GM18951 (cell line): Measurements from ENCODE around the gene DAPK2.

Experiments
- POLR2A ChIP-seq: IDR thresholded peaks from 4 replicates; pipeline ENCODE4 v1.6.1; 2011; ENCODE audit warnings: mild to moderate bottlenecking; ENCODE audit not compliant: insufficient read length, insufficient read depth; ENCODE audit errors: extremely low read depth
- in situ Hi-C: fragments of 300-500 bp; cut with MboI; formaldehyde crosslinking; loops from one replicate; pipeline ENCODE4 v1.12.0; 2022; ENCODE audit warnings: low sequenced_read_pairs, mixed read lengths, inconsistent platforms; ENCODE audit not compliant: unreplicated experiment

The DAPK2 gene

DNA sequence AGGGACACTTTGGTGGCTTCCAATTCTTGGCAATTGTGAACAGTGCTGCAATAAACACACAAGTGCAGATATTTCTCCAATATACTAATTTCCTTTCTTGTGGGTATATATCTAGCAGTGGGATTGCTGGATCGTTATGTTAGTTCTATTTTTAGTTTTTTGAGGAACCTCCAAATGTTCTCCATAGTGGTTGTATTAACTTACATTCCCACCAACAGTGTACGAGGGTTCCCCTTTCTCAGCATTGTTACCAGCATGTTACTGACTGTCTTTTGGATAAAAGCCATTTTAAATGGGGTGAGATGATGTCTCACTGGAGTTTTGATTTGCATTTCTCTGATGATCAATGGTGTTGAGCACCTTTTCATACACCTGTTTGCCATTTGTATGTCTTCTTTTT is 92.8 kb downstream of the DAPK2 start:
- no peak for TF ChIP-seq POLR2A
- in situ Hi-C loops = no loop called here

DNA sequence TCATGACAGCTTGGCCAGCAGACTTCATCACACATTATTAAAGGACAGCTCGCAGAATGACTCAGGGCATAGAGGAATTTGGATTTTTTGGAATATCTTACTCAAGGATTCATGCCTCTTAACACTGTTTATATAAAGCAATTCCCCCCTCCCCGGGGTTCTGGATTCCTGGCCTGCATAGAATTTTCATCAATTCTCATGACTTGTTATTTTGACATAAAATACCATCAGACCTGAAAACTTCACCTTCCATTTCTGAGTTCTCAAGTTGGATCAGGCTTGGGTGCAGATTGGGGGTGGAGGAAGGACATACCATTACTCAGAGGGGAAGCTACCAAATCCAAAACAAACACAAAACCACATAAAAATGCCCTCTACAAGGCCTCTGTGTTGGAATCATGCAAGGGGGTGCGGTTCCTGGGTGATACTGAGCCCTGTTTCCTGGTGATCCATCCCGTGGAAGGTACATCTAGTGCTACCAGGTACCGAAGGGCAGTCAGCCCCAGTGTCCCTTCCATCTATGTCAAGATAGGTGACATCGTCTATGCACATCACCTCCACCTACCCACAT is 95.3 kb downstream of the DAPK2 start:
- in situ Hi-C loops = no loop called here
- TF ChIP-seq POLR2A = no peak

DNA sequence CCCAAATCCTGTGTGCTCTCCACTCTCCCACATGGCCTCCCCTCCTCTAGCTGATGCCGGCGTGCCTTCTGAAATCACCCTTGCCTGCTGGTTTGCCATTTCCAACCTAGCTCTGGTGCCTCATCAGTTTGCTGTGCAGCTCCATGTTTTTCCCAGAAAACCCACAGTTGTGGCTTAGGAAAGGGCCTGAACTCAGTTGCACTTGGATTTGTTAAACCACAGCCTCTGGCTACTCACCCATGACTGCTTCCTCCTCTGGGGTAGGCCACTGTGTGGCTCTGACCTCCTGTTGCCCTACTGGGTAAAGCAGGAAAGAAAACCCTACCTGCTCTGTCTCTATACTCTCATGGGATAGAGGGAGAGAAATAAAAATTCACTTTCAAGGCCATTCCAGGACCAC is 97.3 kb downstream of the DAPK2 start:
- TF ChIP-seq POLR2A = no peak
- in situ Hi-C loops = no loop called here

DNA sequence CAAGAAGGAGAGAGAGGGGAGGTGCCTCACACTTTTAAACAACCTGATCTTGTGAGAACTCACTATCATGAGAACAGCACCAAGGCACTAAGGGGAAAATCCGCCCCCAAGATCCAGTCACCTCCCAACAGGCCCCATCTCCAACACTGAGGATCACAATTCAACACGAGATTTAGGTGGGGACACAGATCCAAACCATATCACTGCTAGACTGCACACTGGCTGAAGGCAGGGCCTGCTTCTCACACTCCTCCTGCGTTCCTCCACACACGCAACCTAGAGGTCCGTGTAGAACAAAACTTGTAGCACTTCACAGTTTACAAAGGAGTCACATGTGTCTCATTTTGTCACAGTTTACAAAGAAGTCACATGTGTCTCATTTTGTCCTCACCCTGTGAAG is 97.8 kb downstream of the DAPK2 start:
- in situ Hi-C loops = no loop called here
- TF ChIP-seq POLR2A = no peak

DNA sequence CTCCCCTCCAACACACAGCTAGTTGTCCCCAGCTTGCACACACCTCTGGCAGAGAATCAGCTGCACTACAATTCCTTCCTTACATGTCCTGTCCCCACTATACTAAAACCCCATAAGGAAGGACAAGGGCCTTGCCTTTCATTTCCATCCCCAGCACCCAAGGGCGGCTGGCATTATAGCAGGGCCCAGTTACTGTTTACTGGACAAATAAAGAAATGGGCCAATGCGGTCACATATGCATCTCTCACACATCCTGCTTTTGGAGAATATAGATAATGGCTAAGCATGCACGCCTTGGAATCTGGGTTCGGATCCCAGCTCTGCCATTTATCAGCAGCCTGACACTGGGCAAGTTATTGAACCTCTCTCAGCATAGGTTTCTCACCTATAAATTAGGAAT is 99.1 kb downstream of the DAPK2 start:
- in situ Hi-C loops = no loop called here
- no peak for TF ChIP-seq POLR2A

DNA sequence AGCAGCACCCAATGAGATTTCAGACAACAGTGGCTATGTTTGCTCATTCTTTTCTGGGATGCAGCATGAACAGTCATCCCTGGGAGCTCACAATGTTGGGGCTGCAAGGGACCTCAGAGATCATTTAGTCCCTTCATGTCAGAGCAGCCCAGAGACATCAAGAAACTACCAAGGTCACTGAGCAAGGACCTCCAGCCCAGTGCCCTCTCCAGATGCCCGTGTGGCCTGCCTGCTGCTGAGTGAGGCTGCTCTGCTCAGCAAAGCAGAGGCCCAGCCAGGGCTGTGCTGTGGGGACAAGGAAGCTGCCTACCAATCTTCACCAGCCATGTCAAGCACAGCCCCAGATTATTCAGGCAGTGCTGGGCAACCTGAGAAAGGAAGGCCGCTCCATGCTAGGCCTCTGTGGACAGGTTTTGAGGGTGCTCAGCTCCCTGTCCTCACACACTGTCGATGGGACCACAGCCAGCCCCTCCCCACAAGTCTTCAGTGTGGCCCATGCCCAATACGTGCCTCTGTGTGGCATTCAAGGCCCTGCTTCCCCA is 99.7 kb downstream of the DAPK2 start:
- in situ Hi-C loops = no loop called here
- no peak for TF ChIP-seq POLR2A

DNA sequence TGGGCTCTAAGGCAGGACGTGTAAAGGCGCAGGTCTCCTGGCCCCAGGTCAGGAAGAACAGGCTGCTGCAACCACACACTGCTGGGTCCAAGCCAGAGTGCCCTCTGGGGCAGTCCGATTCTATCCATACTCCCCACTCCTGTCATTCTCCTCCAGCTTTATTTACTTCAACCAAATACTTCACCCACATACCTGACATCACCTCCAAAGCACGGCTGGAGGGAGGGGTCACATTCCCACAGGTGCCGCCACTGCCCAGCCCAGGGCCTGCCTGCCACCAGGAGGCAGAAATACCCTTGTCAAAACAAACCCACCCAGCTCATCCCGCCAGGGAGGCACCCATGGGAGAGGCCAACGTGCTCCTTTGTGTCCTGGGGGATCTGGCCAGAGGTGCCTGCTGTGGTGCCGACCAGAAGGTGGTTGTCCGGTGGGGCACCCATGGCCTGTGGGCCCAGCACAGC is 100.4 kb downstream of the DAPK2 start:
- in situ Hi-C loops = no loop called here
- TF ChIP-seq POLR2A = no peak

DNA sequence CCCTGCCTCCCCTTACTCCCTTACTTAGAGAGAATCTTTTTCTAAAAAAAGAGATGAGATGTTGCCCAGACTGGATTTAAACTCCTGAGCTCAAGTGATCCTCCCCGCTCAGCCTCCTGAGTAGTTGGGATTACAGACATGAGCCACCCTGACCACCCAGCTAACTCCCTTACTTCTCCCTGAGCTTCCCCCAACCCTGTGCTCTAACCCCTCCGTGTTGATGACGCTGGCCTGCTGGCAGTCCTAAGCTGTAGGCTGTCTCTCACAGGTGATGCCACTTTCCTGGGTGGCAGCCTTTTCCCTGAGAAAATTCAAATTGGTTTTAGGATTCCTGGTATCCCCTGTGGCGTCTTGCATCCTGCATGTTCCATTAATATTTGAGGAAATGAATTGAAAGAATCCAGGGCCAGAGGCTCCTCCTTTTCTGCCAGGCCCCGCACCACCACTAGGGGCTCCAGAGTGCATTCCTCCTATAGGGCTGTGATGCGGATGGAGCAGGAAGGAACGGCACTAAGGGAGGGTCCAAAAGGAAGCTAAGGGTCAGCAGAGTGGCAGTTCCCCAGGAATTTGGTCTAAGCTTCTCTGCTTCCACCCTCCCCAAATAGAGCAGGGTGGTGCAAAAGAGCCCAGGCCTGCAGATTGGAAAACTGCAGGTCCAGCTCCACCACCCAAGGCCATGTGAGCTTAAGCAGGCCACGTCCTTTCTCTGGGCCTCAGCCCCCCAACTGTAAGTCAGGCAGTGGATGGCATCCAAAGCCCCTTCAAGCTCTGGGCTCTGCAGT is 101.1 kb downstream of the DAPK2 start:
- no peak for TF ChIP-seq POLR2A
- in situ Hi-C loops = no loop called here

DNA sequence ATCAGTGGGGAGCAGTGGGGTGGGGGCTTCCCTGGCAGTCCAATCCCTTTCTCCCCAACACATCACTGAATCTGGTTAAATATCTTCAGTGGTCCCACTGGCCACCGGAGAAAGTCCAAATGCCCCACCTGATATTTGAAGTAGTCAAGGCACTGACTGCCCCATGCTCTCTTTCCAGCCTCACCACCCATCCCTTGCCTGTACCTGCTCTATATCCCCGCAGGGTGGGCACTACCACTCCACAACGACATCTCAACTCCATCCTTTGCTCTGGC is 101.7 kb downstream of the DAPK2 start:
- TF ChIP-seq POLR2A = no peak
- in situ Hi-C loops = no loop called here

DNA sequence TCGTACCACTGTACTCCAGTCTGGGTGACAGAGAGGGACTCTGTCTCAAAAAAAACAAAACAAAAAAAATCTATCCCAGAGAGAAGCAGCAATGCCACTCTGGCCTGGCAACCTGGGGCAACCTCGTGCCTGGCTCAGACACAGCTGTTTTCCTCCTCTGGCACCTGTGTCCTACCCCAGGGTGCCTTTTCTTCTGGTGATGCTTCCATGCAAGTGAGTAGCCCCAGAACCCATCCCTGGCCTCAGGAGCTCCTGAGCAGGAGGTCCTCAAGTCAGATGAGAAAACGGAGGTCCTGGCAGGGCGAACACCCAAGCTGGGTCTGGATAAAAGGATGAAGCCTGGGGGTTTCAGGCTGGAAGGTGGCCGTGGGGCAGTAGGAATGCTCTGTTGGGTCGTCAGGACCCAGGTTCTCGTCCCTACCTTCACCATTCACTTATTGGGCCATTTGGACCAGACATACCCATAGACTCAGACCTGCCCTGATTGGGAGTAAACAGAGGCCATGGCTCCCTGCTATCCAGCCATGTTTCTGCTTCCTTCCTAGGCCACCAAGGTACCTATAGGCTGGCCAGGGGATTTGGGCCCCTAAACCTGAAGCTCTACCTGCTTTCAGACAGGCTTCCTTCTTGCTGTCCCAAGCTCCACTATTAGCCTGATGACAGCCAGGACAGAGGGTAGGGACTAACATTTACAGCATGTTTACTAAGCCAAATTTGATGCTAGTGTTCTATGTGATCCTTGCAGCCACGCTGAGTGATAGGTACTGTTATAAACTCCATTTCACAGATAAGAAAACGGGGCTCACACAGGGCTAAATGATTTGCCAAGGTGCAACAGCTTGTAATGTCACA is 102.2 kb downstream of the DAPK2 start:
- in situ Hi-C loops = no loop called here
- no peak for TF ChIP-seq POLR2A

DNA sequence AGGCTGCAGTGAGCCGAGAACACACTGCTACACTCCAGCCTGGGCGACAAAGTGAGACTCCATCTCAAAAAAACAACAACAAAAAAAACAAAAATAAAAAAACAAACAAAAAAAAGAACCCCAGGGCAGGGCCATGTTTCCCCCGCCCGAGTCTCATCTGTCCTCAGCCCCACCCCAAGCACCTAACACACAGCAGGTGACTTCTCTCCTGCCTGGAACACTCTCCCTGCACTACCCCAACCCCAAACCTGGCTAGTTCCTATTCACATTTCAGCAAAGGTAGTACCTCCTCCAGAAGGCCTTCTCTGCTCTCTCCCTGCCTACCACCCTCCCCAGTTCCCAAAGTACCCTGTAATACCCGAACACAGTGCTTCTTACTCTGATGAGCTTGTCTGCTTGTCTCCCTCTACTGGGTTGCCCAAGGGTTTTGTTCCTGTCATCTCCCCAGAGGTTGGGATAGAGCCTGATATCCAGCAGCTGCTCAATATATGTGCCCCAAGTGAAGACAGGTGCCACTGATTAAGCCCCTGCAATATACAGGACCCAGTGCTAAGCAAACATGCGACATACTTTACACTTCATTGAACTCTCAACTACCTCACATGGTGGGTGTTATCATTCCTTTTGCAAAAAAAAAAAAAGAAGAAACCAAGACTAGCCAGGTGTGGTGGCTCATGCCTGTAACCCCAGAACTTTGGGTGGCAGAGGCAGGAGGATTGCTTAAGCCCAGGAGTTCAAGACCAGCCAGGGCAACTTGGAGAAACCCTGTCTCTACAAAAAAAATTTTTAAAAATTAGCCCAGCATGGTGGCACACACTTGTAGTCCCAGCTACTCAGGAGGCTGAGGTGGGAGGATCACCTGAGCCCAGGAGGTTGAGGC is 103.6 kb downstream of the DAPK2 start:
- TF ChIP-seq POLR2A = no peak
- in situ Hi-C loops = no loop called here

DNA sequence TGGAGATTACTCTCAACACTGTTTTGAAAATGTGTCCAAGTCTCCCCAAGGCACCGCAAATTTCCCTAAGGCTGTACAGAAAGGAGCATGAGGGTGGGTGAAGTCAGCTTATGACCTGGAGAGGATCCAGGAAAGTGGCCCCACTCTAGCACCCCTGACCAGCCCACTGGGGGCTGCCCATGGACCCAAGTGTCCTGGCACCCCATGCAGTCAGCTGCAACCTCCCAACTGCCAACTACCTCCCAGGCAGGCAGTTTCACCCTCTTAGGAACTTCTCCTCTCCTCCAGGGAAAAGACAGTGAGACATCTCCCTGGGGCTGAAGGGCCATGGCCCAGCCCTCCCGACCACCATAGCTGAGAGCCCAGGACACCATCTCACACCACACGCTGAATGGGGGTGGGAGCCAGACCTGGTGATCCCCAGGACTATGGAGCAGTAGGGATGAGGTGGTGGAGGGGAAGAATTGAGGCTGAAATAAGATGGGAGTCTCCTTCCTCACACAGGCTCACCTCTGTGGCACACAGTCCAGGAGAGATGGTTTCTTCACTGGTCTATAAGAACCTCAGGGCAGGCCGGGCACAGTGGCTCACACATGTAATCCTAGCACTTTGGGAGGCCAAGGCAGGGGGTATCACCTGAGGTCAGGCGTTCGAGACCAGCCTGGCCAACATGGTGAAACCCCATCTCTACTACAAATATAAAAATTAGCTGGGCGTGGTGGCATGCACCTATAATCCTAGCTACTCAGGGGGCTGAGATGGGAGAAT is 104.4 kb downstream of the DAPK2 start:
- TF ChIP-seq POLR2A = no peak
- in situ Hi-C loops = no loop called here
